GM12878 (cell line): ENCODE measurements around the gene PCF11. TPM values are rescaled to one million over a fixed set of nuclear protein-coding genes. Genes with fewer than 3 reads are reported as not detected.
A peak's percentile ranks its signal among the peaks of the same experiment; 100 is the strongest.

Source experiments
- ATAC-seq: fragments of 200-7000 bp; cut with Tn5 transposase; 3 replicates; pipeline ENCODE4 v1.9.1; 2020; ENCODE audit warnings: mild to moderate bottlenecking, moderate library complexity
- BruUV-seq: library from RNA; stranded (reverse); fragments of 400-500 nt; replicated peaks from 2 replicates; lab custom pipeline; 2021; lab: Mats Ljungman, UMichigan
- CTCF ChIA-PET: fragments of 300-600 bp; sonication (Branson Sonifier 250); formaldehyde crosslinking; extraction: SDS; loops from one replicate; lab custom pipeline; 2021; ENCODE audit warnings: inconsistent platforms; lab: Yijun Ruan, JAX
- POLR2A ChIA-PET: fragments of 350-600 bp; formaldehyde crosslinking; extraction: SDS; loops from one replicate; lab custom pipeline; 2021; ENCODE audit warnings: inconsistent platforms; lab: Charles Lee
- RAD21 ChIA-PET: fragments of 300-600 bp; sonication (Branson Sonifier 250); formaldehyde crosslinking; loops from one replicate; lab custom pipeline; 2023; ENCODE audit warnings: antibody characterized with exemption; ENCODE audit not compliant: unreplicated experiment; lab: Charles Lee
- SMC1A ChIA-PET: fragments of 300-600 bp; sonication (Branson Sonifier 250); formaldehyde crosslinking; loops from one replicate; lab custom pipeline; 2023; ENCODE audit not compliant: unreplicated experiment, uncharacterized antibody; lab: Charles Lee
- DNase-seq: peaks from one replicate; pipeline ENCODE4 v3.0.0-alpha.2; 2011; ENCODE audit warnings: low read depth, low spot score
- FAIRE-seq: peaks from 3 replicates; lab custom pipeline; 2011; peaks lifted over from hg19 to GRCh38; lab: Jason Lieb, UNC
- H2AFZ ChIP-seq: 2 replicates; pipeline ENCODE4 v1.6.0; 2011; ENCODE audit warnings: low read depth, low read length, control low read depth; ENCODE audit not compliant: control insufficient read depth
- H3K27ac ChIP-seq: 2 replicates; pipeline ENCODE4 v1.5.1; 2011; ENCODE audit warnings: control low read depth; ENCODE audit not compliant: control insufficient read depth, insufficient read depth
- H3K27me3 ChIP-seq, 2 experiments: replicated peaks in 1 of 2; 2 replicates each; pipeline versions ENCODE4 v1.6.0 to v1.6.1; 2011; ENCODE audit warnings: low read length in 1 of 2; ENCODE audit not compliant: control insufficient read depth in 2 of 2, insufficient read depth in 2 of 2
- H3K36me3 ChIP-seq, 2 experiments: 2 replicates each; pipeline ENCODE4 v1.5.1; 2011; ENCODE audit warnings: low read length in 1 of 2; ENCODE audit not compliant: control insufficient read depth in 2 of 2, insufficient read depth in 2 of 2
- H3K4me1 ChIP-seq: 2 replicates; pipeline ENCODE4 v1.6.1; 2011; ENCODE audit warnings: mild to moderate bottlenecking, low read length, moderate library complexity, mixed read lengths; ENCODE audit not compliant: control insufficient read depth, insufficient read depth
- H3K4me2 ChIP-seq: 2 replicates; pipeline ENCODE4 v1.6.0; 2011; ENCODE audit warnings: control low read depth; ENCODE audit not compliant: control insufficient read depth, insufficient read depth
- H3K4me3 ChIP-seq: fragments of 200-600 bp; sonication (generic); 2 replicates; pipeline ENCODE4 v1.5.1; 2016
- H3K79me2 ChIP-seq: 2 replicates; pipeline ENCODE4 v1.6.0; 2011; ENCODE audit warnings: low read length; ENCODE audit not compliant: control insufficient read depth, insufficient read depth
- H3K9ac ChIP-seq: 2 replicates; pipeline ENCODE4 v1.8.0; 2011; ENCODE audit warnings: low read length, control low read depth, mixed read lengths; ENCODE audit not compliant: control insufficient read depth, insufficient read depth
- H3K9me3 ChIP-seq: replicated peaks from 3 replicates; pipeline ENCODE4 v1.5.1; 2011; ENCODE audit warnings: mild to moderate bottlenecking, low read length; ENCODE audit not compliant: control insufficient read depth, insufficient read depth
- H4K20me1 ChIP-seq: 2 replicates; pipeline ENCODE4 v1.6.0; 2011; ENCODE audit not compliant: control insufficient read depth, insufficient read depth
- CREM ChIP-seq: IDR thresholded peaks from 2 replicates; pipeline ENCODE4 v1.6.1; 2014; ENCODE audit warnings: antibody characterized with exemption, low read depth
- GABPA ChIP-seq: IDR thresholded peaks from 2 replicates; pipeline ENCODE4 v1.6.1; 2014; ENCODE audit warnings: antibody characterized with exemption, low read depth, mild to moderate bottlenecking, inconsistent platforms
- HCFC1 ChIP-seq: fragments of 150-350 bp; IDR thresholded peaks from 2 replicates; pipeline ENCODE4 v1.6.1; 2014; ENCODE audit warnings: low read length
- IKZF2 ChIP-seq, 2 experiments: fragments of 450-650 bp; IDR thresholded peaks; 2 replicates each; pipeline ENCODE4 v1.6.1; 2017; ENCODE audit warnings: mild to moderate bottlenecking in 2 of 2, moderate library complexity in 2 of 2
- RUNX3 ChIP-seq: IDR thresholded peaks from 2 replicates; pipeline ENCODE4 v1.6.1; 2012; ENCODE audit warnings: low read length, inconsistent platforms
- SREBF1 ChIP-seq: IDR thresholded peaks from 2 replicates; pipeline ENCODE4 v1.6.1; 2012; ENCODE audit warnings: mild to moderate bottlenecking, low read length
- TCF7 ChIP-seq: IDR thresholded peaks from 2 replicates; pipeline ENCODE4 v1.6.1; 2014; ENCODE audit warnings: antibody characterized with exemption, borderline replicate concordance
- WGBS: methylation state at CpG from one replicate; pipeline ENCODE4 v1.1.6; 2016; ENCODE audit warnings: low lambda C conversion rate; ENCODE audit not compliant: insufficient replicate concordance, insufficient coverage; ENCODE audit errors: missing lambda C conversion rate; 5-methylcytosine and 5-hydroxymethylcytosine counted together
- in situ Hi-C: fragments of 300-500 bp; cut with MboI; formaldehyde crosslinking; loops from 9 replicates; pipeline ENCODE4 v1.14.3; 2018; ENCODE audit warnings: mixed read lengths
- intact Hi-C: fragments of 100-400 bp; cut with micrococcal nuclease; formaldehyde crosslinking; loops from one replicate; pipeline ENCODE4 v1.14.2; 2022; ENCODE audit not compliant: unreplicated experiment
- polyA plus RNA-seq, 11 experiments: library from polyadenylated mRNA; depleted of rRNA in 4 of 11; unstranded in 6 of 11; stranded (reverse) in 5 of 11; fragments of >200 nt; fragmentation: Nextera tagmentation in 4 of 11; fragmentation: Illumina TruSeq in 1 of 11; extraction: Ambion mirVana in 4 of 11; extraction: Trizol in 1 of 11; gene quantifications; 1 replicate in 1 of 11; 2 replicates in 10 of 11; pipeline versions ENCODE4 v1.2.1 to v1.2.3, GENCODE V29; 2011 to 2016; ENCODE audit warnings: inconsistent platforms in 2 of 11, missing spikeins in 2 of 11, low read depth in 1 of 11
- total RNA-seq, 4 experiments: library from RNA; depleted of rRNA in 3 of 4; stranded (reverse); fragments of >200 nt in 3 of 4; fragmentation: Illumina TruSeq in 1 of 4; extraction: Trizol in 1 of 4; gene quantifications; 2 replicates each; pipeline versions ENCODE4 v1.2.1 to v1.2.3, GENCODE V29; 2013 to 2021
- TF ChIP-seq, protein P1 (sequence below): fragments of 450-650 bp; IDR thresholded peaks from 2 replicates; pipeline ENCODE4 v1.6.1; 2016; ENCODE audit warnings: mild to moderate bottlenecking
- TF ChIP-seq, protein P2 (sequence below): fragments of 450-650 bp; formaldehyde crosslinking; IDR thresholded peaks from 2 replicates; pipeline ENCODE4 v1.5.0; 2022; ENCODE audit warnings: mild to moderate bottlenecking, missing genetic modification characterization
- TF ChIP-seq, protein P3 (sequence below): fragments of 150-350 bp; IDR thresholded peaks from 2 replicates; pipeline ENCODE4 v1.6.1; 2014; ENCODE audit warnings: mild to moderate bottlenecking, low read depth, low read length
- TF ChIP-seq, protein P4 (sequence below): fragments of 450-650 bp; IDR thresholded peaks from 2 replicates; pipeline ENCODE4 v1.6.1; 2017; ENCODE audit warnings: low read depth, mild to moderate bottlenecking, moderate library complexity

The PCF11 gene
- total and polyA plus RNA-seq, 10 of the 15 experiments (the other 5 are each of a cell fraction or from before 2014, with no cell fraction given), result 9.2 to 90.4 (median 48.0) TPM

DNA sequence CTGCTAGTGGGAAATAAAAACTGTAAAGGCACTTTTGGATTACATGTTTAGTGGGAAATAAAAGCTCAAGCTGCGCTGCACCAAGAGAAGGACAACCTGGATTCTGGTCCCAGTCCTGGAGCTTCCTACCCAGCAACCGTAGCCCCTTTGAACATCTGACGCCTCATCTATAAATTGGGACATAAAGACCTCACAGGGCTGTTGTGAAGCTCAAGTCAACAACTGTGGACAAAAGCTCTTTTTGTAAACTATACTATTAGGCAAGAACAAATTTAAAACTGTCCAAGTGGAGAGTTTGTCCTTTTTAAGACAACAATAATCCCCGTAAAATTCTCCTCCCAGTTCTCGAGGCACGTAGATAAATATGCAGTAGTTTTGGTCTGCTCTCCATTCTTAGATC lies 17.6 kb upstream of the PCF11 start (continued):
- TF ChIP-seq, protein P1, sequence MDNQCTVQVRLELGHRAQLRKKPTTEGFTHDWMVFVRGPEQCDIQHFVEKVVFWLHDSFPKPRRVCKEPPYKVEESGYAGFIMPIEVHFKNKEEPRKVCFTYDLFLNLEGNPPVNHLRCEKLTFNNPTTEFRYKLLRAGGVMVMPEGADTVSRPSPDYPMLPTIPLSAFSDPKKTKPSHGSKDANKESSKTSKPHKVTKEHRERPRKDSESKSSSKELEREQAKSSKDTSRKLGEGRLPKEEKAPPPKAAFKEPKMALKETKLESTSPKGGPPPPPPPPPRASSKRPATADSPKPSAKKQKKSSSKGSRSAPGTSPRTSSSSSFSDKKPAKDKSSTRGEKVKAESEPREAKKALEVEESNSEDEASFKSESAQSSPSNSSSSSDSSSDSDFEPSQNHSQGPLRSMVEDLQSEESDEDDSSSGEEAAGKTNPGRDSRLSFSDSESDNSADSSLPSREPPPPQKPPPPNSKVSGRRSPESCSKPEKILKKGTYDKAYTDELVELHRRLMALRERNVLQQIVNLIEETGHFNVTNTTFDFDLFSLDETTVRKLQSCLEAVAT, result no peak
- TF ChIP-seq, all 136 proteins: peak for 0

DNA sequence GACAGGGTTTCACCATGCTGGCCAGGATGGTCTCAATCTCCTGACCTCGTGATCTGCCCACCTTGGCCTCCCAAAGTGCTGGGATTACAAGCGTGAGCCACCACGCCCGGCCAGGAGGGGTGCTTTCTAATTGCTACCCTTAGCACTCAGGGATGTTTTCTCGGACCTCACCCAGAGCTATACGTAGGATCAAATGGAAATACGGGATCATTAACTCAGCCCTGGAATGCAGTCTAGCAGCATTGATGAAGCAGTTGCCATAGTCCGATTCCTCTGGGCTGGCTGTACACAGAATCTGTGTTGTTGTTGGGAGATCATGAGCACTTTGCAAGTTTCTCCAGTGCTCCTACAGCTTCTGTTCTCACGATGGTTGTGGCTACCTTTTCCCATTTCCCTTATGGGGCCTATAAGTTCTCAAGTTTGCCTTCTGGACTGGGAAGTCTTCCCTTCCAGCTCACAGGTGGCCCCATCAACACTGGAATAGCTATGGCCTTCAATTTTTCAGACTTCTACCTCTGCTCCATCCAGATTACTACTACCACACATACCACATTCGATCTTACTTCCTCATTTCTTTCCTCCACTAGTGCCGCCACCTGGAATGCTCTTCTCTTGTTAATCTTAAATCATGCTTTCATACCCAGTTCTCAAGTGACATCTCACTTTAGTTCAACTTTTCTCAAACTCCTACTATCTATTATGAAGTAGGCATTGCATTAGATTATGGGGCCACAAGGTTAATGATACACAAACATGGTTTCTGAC lies 16.1 kb upstream of the PCF11 start:
- intact Hi-C loops, result no loop called here
- DNase-seq, result peak; percentile 59
- peak; percentile 59 for FAIRE-seq
- Histone ChIP-seq H3K36me3 (no peaks in the 10 kb centered on the region), H3K4me3 (no peak overlapping the region), H3K4me1 (peaks cover 11% of the 10 kb centered on the region), H4K20me1 (no peaks in the 10 kb centered on the region), H2AFZ (no peak overlapping the region), H3K9ac (no peak overlapping the region), H3K4me2 (no peak overlapping the region; the same call in 1 of the 2 replicates), H3K79me2 (no peaks in the 10 kb centered on the region), H3K27ac (no peak overlapping the region), H3K27me3 (no peaks in the 10 kb centered on the region), H3K9me3 (no peaks in the 10 kb centered on the region)
- CTCF ChIA-PET, result interaction anchor here (1.0 to 4.2 kb wide), 4 partner anchors 10 to 109 kb away, joined by 3 to 18 read pairs (median 6); partner anchors contain the start of gene PCF11
- WGBS, result 78% methylated on average over 11 of the region's 11 CpGs
- BruUV-seq, result no TSS peak
- RAD21 ChIA-PET, result interaction anchor here (1.0 to 1.1 kb wide), 2 partner anchors 10 to 15 kb away, joined by 3 to 4 read pairs; no protein-coding TSS in a partner anchor
- in situ Hi-C loops, result no loop called here
- POLR2A ChIA-PET, result interaction anchor here (1.6 to 2.0 kb wide), 3 partner anchors 10 to 17 kb away, joined by 3 to 9 read pairs (median 3); partner anchors contain the start of gene PCF11
- SMC1A ChIA-PET, result interaction anchor here (0.8 to 1.6 kb wide), 10 partner anchors 10 to 145 kb away, joined by 3 to 6 read pairs (median 3); no protein-coding TSS in a partner anchor
- ATAC-seq, result peak; percentile 94
- TF ChIP-seq TCF7 (no peak), GABPA (no peak), IKZF2 (IDR thresholded peaks at IDR 0.05) (peak; percentile 87 to 88), RUNX3 (peak; percentile 64), HCFC1 (no peak), SREBF1 (no peak), CREM (no peak)
- TF ChIP-seq, protein P2, sequence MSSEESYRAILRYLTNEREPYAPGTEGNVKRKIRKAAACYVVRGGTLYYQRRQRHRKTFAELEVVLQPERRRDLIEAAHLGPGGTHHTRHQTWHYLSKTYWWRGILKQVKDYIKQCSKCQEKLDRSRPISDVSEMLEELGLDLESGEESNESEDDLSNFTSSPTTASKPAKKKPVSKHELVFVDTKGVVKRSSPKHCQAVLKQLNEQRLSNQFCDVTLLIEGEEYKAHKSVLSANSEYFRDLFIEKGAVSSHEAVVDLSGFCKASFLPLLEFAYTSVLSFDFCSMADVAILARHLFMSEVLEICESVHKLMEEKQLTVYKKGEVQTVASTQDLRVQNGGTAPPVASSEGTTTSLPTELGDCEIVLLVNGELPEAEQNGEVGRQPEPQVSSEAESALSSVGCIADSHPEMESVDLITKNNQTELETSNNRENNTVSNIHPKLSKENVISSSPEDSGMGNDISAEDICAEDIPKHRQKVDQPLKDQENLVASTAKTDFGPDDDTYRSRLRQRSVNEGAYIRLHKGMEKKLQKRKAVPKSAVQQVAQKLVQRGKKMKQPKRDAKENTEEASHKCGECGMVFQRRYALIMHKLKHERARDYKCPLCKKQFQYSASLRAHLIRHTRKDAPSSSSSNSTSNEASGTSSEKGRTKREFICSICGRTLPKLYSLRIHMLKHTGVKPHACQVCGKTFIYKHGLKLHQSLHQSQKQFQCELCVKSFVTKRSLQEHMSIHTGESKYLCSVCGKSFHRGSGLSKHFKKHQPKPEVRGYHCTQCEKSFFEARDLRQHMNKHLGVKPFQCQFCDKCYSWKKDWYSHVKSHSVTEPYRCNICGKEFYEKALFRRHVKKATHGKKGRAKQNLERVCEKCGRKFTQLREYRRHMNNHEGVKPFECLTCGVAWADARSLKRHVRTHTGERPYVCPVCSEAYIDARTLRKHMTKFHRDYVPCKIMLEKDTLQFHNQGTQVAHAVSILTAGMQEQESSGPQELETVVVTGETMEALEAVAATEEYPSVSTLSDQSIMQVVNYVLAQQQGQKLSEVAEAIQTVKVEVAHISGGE (CRISPR knock-in tag), result no peak
- TF ChIP-seq, protein P3, sequence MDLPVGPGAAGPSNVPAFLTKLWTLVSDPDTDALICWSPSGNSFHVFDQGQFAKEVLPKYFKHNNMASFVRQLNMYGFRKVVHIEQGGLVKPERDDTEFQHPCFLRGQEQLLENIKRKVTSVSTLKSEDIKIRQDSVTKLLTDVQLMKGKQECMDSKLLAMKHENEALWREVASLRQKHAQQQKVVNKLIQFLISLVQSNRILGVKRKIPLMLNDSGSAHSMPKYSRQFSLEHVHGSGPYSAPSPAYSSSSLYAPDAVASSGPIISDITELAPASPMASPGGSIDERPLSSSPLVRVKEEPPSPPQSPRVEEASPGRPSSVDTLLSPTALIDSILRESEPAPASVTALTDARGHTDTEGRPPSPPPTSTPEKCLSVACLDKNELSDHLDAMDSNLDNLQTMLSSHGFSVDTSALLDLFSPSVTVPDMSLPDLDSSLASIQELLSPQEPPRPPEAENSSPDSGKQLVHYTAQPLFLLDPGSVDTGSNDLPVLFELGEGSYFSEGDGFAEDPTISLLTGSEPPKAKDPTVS, result no peak
- TF ChIP-seq, protein P4, sequence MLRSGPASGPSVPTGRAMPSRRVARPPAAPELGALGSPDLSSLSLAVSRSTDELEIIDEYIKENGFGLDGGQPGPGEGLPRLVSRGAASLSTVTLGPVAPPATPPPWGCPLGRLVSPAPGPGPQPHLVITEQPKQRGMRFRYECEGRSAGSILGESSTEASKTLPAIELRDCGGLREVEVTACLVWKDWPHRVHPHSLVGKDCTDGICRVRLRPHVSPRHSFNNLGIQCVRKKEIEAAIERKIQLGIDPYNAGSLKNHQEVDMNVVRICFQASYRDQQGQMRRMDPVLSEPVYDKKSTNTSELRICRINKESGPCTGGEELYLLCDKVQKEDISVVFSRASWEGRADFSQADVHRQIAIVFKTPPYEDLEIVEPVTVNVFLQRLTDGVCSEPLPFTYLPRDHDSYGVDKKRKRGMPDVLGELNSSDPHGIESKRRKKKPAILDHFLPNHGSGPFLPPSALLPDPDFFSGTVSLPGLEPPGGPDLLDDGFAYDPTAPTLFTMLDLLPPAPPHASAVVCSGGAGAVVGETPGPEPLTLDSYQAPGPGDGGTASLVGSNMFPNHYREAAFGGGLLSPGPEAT, result peak; percentile 55
